ENCODE results near the gene IFRD1. TPM values are rescaled to one million over a fixed set of nuclear protein-coding genes. Genes with fewer than 3 reads are reported as not detected.

The IFRD1 gene
- total and polyA plus RNA-seq, 2 donors from 2014 or later: 24.1 to 31.5 TPM

- Histone ChIP-seq H3K4me1 (ENCODE audit: control insufficient read depth in 2 of 3, insufficient read depth in 2 of 3, low read depth in 1 of 3, low read length in 3 of 3) (no peaks in the 10 kb centered on the region), H3K27ac (ENCODE audit: low read depth in 2 of 2, low read length in 2 of 2) (no peak overlapping the region), H3K27me3 (ENCODE audit: control insufficient read depth, insufficient read depth, low read length) (no peaks in the 10 kb centered on the region), H3K36me3 (ENCODE audit: control insufficient read depth in 2 of 3, insufficient read depth in 3 of 3, low read length in 3 of 3) (no peaks in the 10 kb centered on the region), H3K9me3 (ENCODE audit: control insufficient read depth in 2 of 3, insufficient read depth in 1 of 3, low read length in 3 of 3) (no peaks in the 10 kb centered on the region), H3K4me3 (ENCODE audit: low read length in 3 of 3) (no peak overlapping the region), H3K9ac (ENCODE audit: low read length in 3 of 3) (no peak overlapping the region)
- no peak for TF ChIP-seq CTCF (IDR thresholded peaks at IDR 0.05; ENCODE audit: borderline replicate concordance, extremely low read depth, insufficient read depth)
- intact Hi-C loops (cut with DNase I): no loop called here
- no peak for DNase-seq
- FAIRE-seq: no peak
Observed at GRCh38 chr7:112504093-112504695, 53.9 kb downstream of the IFRD1 start.

DNA sequence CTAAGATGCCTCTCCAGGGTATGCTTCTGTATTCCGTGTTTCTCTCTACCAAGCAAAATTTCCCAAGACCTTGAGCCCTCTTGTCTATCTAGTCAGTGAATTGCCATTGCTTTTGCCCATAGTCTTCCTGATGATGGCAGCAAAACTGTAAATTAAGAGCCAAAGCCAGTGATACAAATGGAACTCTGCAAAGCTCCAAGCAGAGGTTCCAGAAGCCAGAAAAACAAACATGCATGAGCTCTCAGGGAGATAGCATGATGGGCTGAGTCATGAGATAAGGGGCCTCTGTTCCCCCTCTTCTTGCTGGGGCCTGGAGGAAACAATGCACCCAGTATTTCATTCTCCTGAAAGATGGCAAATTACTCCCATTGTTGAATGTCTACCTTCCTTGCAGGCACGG lies 55.2 kb downstream of the IFRD1 start:
- no peak for FAIRE-seq
- H3K9me3 ChIP-seq (ENCODE audit: control insufficient read depth in 2 of 3, insufficient read depth in 1 of 3, low read length in 3 of 3): no peaks in the 10 kb centered on the region
- no peak overlapping the region for H3K9ac ChIP-seq (ENCODE audit: low read length in 3 of 3)
- DNase-seq: no peak
- no peak overlapping the region for H3K27ac ChIP-seq (ENCODE audit: low read depth in 2 of 2, low read length in 2 of 2)
- TF ChIP-seq CTCF (IDR thresholded peaks at IDR 0.05; ENCODE audit: borderline replicate concordance, extremely low read depth, insufficient read depth): no peak
- H3K36me3 ChIP-seq (ENCODE audit: control insufficient read depth in 2 of 3, insufficient read depth in 3 of 3, low read length in 3 of 3): no peaks in the 10 kb centered on the region
- H3K27me3 ChIP-seq (ENCODE audit: control insufficient read depth, insufficient read depth, low read length): no peaks in the 10 kb centered on the region
- intact Hi-C loops (cut with DNase I): no loop called here
- no peaks in the 10 kb centered on the region for H3K4me1 ChIP-seq (ENCODE audit: control insufficient read depth in 2 of 3, insufficient read depth in 2 of 3, low read depth in 1 of 3, low read length in 3 of 3)
- no peak overlapping the region for H3K4me3 ChIP-seq (ENCODE audit: low read length in 3 of 3)

- no peak overlapping the region for H3K4me3 ChIP-seq (ENCODE audit: low read length in 3 of 3)
- FAIRE-seq: no peak
- TF ChIP-seq CTCF (IDR thresholded peaks at IDR 0.05; ENCODE audit: borderline replicate concordance, extremely low read depth, insufficient read depth): no peak
- no peak for DNase-seq
- H3K36me3 ChIP-seq (ENCODE audit: control insufficient read depth in 2 of 3, insufficient read depth in 3 of 3, low read length in 3 of 3): no peaks in the 10 kb centered on the region
- no peaks in the 10 kb centered on the region for H3K4me1 ChIP-seq (ENCODE audit: control insufficient read depth in 2 of 3, insufficient read depth in 2 of 3, low read depth in 1 of 3, low read length in 3 of 3)
- H3K27me3 ChIP-seq (ENCODE audit: control insufficient read depth, insufficient read depth, low read length): no peaks in the 10 kb centered on the region
- H3K9me3 ChIP-seq (ENCODE audit: control insufficient read depth in 2 of 3, insufficient read depth in 1 of 3, low read length in 3 of 3): no peaks in the 10 kb centered on the region
- H3K9ac ChIP-seq (ENCODE audit: low read length in 3 of 3): no peak overlapping the region
- intact Hi-C loops (cut with DNase I): no loop called here
- H3K27ac ChIP-seq (ENCODE audit: low read depth in 2 of 2, low read length in 2 of 2): no peak overlapping the region
Observed at GRCh38 chr7:112508404-112508803, 58.1 kb downstream of the IFRD1 start.

DNA sequence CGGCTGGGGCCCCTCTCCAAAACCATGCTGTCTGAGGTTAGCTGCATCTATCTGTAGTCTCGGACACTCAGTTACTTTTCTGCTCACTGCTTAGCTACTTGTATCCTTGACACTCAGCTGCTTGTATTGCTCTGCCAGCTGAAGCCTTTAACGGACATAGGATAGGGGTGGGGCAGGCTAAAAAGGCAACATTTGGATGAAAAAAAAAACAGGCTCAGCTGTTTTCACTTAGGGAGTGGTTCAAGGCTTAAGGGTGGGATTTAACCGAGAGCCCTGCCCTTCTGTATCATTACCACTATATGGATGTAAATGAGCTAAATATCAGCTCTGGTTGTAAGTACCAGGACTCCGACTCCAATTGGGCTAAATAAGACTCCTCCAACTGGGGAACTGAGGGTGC lies 59.1 kb downstream of the IFRD1 start:
- no peaks in the 10 kb centered on the region for H3K9me3 ChIP-seq (ENCODE audit: control insufficient read depth in 2 of 3, insufficient read depth in 1 of 3, low read length in 3 of 3)
- no peak overlapping the region for H3K27ac ChIP-seq (ENCODE audit: low read depth in 2 of 2, low read length in 2 of 2)
- no peak for FAIRE-seq
- intact Hi-C loops (cut with DNase I): no loop called here
- no peak for TF ChIP-seq CTCF (IDR thresholded peaks at IDR 0.05; ENCODE audit: borderline replicate concordance, extremely low read depth, insufficient read depth)
- H3K9ac ChIP-seq (ENCODE audit: low read length in 3 of 3): no peak overlapping the region
- no peak overlapping the region for H3K4me3 ChIP-seq (ENCODE audit: low read length in 3 of 3)
- no peaks in the 10 kb centered on the region for H3K4me1 ChIP-seq (ENCODE audit: control insufficient read depth in 2 of 3, insufficient read depth in 2 of 3, low read depth in 1 of 3, low read length in 3 of 3)
- H3K27me3 ChIP-seq (ENCODE audit: control insufficient read depth, insufficient read depth, low read length): no peaks in the 10 kb centered on the region
- H3K36me3 ChIP-seq (ENCODE audit: control insufficient read depth in 2 of 3, insufficient read depth in 3 of 3, low read length in 3 of 3): no peaks in the 10 kb centered on the region
- no peak for DNase-seq
